Sigmoid colon (tissue), 4 donors: ENCODE results near the gene MYL4.
A peak's percentile ranks its signal among the peaks of the same experiment; 100 is the strongest.

Experiments
- EP300 ChIP-seq, 4 donors: sonication (generic); formaldehyde crosslinking; IDR thresholded peaks; one replicate each; pipeline ENCODE4 v1.6.1; 2017; ENCODE audit warnings: antibody characterized with exemption in 4 of 4
- POLR2A ChIP-seq, 2 donors: fragments of 450-650 bp; IDR thresholded peaks; one replicate each; pipeline ENCODE4 v1.6.1; 2016; ENCODE audit warnings: antibody characterized with exemption in 2 of 2, mild to moderate bottlenecking in 2 of 2, moderate library complexity in 2 of 2
- POLR2AphosphoS5 ChIP-seq, 4 donors: sonication (generic); formaldehyde crosslinking; IDR thresholded peaks; one replicate each; pipeline ENCODE4 v1.6.1; 2017; ENCODE audit warnings: antibody characterized with exemption in 4 of 4
- TF ChIP-seq, protein P1 (sequence below), 4 experiments: fragments of 450-650 bp in 3 of 4; fragments of 200-600 bp in 1 of 4; IDR thresholded peaks; one replicate each; pipeline ENCODE4 v1.5.1; 2016 to 2019; ENCODE audit warnings: antibody characterized with exemption in 4 of 4, mild to moderate bottlenecking in 3 of 4, moderate library complexity in 2 of 4

- TF ChIP-seq POLR2A (IDR thresholded peaks at IDR 0.05) (no peak), POLR2AphosphoS5 (IDR thresholded peaks at IDR 0.05) (peak in 1 of 4 donors; percentile 8), EP300 (IDR thresholded peaks at IDR 0.05) (no peak)
- TF ChIP-seq, protein P1, sequence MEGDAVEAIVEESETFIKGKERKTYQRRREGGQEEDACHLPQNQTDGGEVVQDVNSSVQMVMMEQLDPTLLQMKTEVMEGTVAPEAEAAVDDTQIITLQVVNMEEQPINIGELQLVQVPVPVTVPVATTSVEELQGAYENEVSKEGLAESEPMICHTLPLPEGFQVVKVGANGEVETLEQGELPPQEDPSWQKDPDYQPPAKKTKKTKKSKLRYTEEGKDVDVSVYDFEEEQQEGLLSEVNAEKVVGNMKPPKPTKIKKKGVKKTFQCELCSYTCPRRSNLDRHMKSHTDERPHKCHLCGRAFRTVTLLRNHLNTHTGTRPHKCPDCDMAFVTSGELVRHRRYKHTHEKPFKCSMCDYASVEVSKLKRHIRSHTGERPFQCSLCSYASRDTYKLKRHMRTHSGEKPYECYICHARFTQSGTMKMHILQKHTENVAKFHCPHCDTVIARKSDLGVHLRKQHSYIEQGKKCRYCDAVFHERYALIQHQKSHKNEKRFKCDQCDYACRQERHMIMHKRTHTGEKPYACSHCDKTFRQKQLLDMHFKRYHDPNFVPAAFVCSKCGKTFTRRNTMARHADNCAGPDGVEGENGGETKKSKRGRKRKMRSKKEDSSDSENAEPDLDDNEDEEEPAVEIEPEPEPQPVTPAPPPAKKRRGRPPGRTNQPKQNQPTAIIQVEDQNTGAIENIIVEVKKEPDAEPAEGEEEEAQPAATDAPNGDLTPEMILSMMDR (IDR thresholded peaks at IDR 0.05), result no peak
These were observed 48.6 kb downstream of the MYL4 start for GRCh38 chr17:47257651-47258339.
